Measurements from ENCODE around the gene SLC9A9. TPM values are rescaled to one million over a fixed set of nuclear protein-coding genes. Genes with fewer than 3 reads are reported as not detected.

The SLC9A9 gene
- total and polyA plus RNA-seq, 9 of the 15 experiments (the other 6 are each of a cell fraction or from before 2014, with no cell fraction given), result 0.03 to 0.13 TPM; not detected in 7

- WGBS (ENCODE audit: insufficient coverage, low coverage, missing lambda C conversion rate), result 5% methylated on average over 7 of the region's 8 CpGs
- FAIRE-seq, result no peak
- no TSS peak for BruUV-seq (replicated peaks)
- TF ChIP-seq NRF1 (conservative IDR thresholded peaks at IDR 0.05 in 1 of 2, IDR thresholded peaks at IDR 0.05 in 1 of 2) (no peak), NCOA6 (IDR thresholded peaks at IDR 0.05) (no peak), SMAD4 (CRISPR knock-in tag; conservative IDR thresholded peaks at IDR 0.05) (no peak), ZNF354B (CRISPR knock-in tag; IDR thresholded peaks at IDR 0.05) (no peak), ZNF717 (CRISPR knock-in tag; IDR thresholded peaks at IDR 0.05) (no peak), ZNF77 (CRISPR knock-in tag; IDR thresholded peaks at IDR 0.05) (no peak), HBP1 (CRISPR knock-in tag; IDR thresholded peaks at IDR 0.05) (no peak), KLF13 (tag; IDR thresholded peaks at IDR 0.05; ENCODE audit: borderline replicate concordance, low read depth) (no peak), SRSF7 (optimal IDR thresholded peaks at IDR 0.05; ENCODE audit: low read depth, low read length) (no peak), ATF7 (IDR thresholded peaks at IDR 0.05) (no peak), GABPB1 (CRISPR knock-in tag; IDR thresholded peaks at IDR 0.05) (no peak), ZNF224 (CRISPR knock-in tag; IDR thresholded peaks at IDR 0.05) (no peak), STAT5A (IDR thresholded peaks at IDR 0.05; ENCODE audit: borderline replicate concordance, low read length) (no peak)
Observed at GRCh38 chr3:143482106-143483088, 365.9 kb downstream of the SLC9A9 start.

More at GRCh38 chr3:143482106-143483088, 365.9 kb downstream of the SLC9A9 start:
- Histone ChIP-seq H3K4me1 (replicated peaks in 1 of 2; ENCODE audit: control insufficient read depth in 2 of 2, insufficient read depth in 2 of 2, low read length in 2 of 2) (peaks cover 0 to 2% of the 10 kb centered on the region in 2 experiments; a peak in 1 of 5 replicates), H3K79me2 (ENCODE audit: control insufficient read depth, insufficient read depth, low read length) (no peaks in the 10 kb centered on the region), H3K4me3 (no peak overlapping the region), H2AFZ (ENCODE audit: low read depth, low read length) (peak overlapping the region; percentile 26; the same call in 1 of the 2 replicates), H3K36me3 (ENCODE audit: control insufficient read depth, insufficient read depth, low read length) (no peaks in the 10 kb centered on the region), H3K4me2 (ENCODE audit: insufficient read depth, low read length) (no peak overlapping the region), H3K27me3 (ENCODE audit: control insufficient read depth in 2 of 2, insufficient read depth in 2 of 2, low read length in 2 of 2) (no peaks in the 10 kb centered on the region), H3K9me1 (ENCODE audit: control insufficient read depth, insufficient read depth, low read length) (no peaks in the 10 kb centered on the region), H4K20me1 (replicated peaks; ENCODE audit: control insufficient read depth, insufficient read depth, low read length) (no peaks in the 10 kb centered on the region), H3K9me3 (replicated peaks; ENCODE audit: control insufficient read depth, insufficient read depth, low read depth, low read length) (no peaks in the 10 kb centered on the region), H3K27ac (ENCODE audit: extremely low read depth, low read depth, low read length) (no peak overlapping the region), H3K9ac (ENCODE audit: insufficient read depth in 1 of 2, low read depth in 2 of 2, low read length in 2 of 2) (no peak overlapping the region)
- ChIA-PET POLR2A (no interaction called here), CTCF (ENCODE audit: low intra/inter-chr PET ratio) (interaction anchor here (0.6 kb wide), 1 partner anchor 469 kb away, joined by 3 read pairs; no protein-coding TSS in a partner anchor)
- in situ Hi-C loops (cut with MboI) (no loop called here), intact Hi-C loops (cut with micrococcal nuclease) (no loop called here)
- no peak for ATAC-seq
- DNase-seq (ENCODE audit: extremely low read depth in 1 of 4, low spot score in 3 of 4), result no peak
